ENCODE measurements around the gene ADPRM.
"Not testable (repeated sequence)": the region's sequence is repeated elsewhere in the genome, so short reads cannot be mapped to it uniquely, and the experiment has no call there.

ADPRM gene

GRCh38 chr17:10699856-10700255, 2.5 kb downstream of the ADPRM start:
- no peak for DNase-seq (ENCODE audit: low read depth in 2 of 2)

- no peak for DNase-seq (ENCODE audit: low read depth in 2 of 2)
Observed at GRCh38 chr17:10702574-10702973, 5.2 kb downstream of the ADPRM start.

GRCh38 chr17:10705727-10706126, 8.3 kb downstream of the ADPRM start:
- no peak for DNase-seq (ENCODE audit: low read depth in 2 of 2)

- DNase-seq (ENCODE audit: low read depth in 2 of 2), result no peak
Observed at GRCh38 chr17:10713318-10713717, 15.9 kb downstream of the ADPRM start.

GRCh38 chr17:10716218-10716617, 18.8 kb downstream of the ADPRM start:
- DNase-seq (ENCODE audit: low read depth in 2 of 2), result no peak

- DNase-seq (ENCODE audit: low read depth in 2 of 2), result no peak
Observed at GRCh38 chr17:10718547-10718946, 21.2 kb downstream of the ADPRM start.

- no peak for DNase-seq (ENCODE audit: low read depth in 2 of 2)
Observed at GRCh38 chr17:10724546-10725195, 27.3 kb downstream of the ADPRM start.

- no peak for DNase-seq (ENCODE audit: low read depth in 2 of 2)
Observed at GRCh38 chr17:10725262-10725661, 27.9 kb downstream of the ADPRM start.

GRCh38 chr17:10726196-10726595, 28.8 kb downstream of the ADPRM start:
- DNase-seq (ENCODE audit: low read depth in 2 of 2), result no peak

- DNase-seq (ENCODE audit: low read depth in 2 of 2), result no peak
Observed at GRCh38 chr17:10727192-10727591, 29.8 kb downstream of the ADPRM start.

- no peak for DNase-seq (ENCODE audit: low read depth in 2 of 2)
Observed at GRCh38 chr17:10728331-10728892, 31.0 kb downstream of the ADPRM start.

- peak; percentile 18 to 45 for DNase-seq (ENCODE audit: low read depth in 2 of 2)
Observed at GRCh38 chr17:10729334-10730193, 32.2 kb downstream of the ADPRM start, which contains the start of gene TMEM220. TMEM220 (minus strand) TSS chr17:10730023; CDS start chr17:10729851, 172 bp downstream.

- DNase-seq (ENCODE audit: low read depth in 2 of 2), result not testable (repeated sequence)
Observed at GRCh38 chr17:10730247-10730646, 32.9 kb downstream of the ADPRM start.

GRCh38 chr17:10731408-10731879, 34.0 kb downstream of the ADPRM start:
- no peak for DNase-seq (ENCODE audit: low read depth in 2 of 2)

GRCh38 chr17:10732121-10732520, 34.7 kb downstream of the ADPRM start:
- not testable (repeated sequence) for DNase-seq (ENCODE audit: low read depth in 2 of 2)

- no peak for DNase-seq (ENCODE audit: low read depth in 2 of 2)
Observed at GRCh38 chr17:10733666-10734065, 36.3 kb downstream of the ADPRM start.

- DNase-seq (ENCODE audit: low read depth in 2 of 2), result no peak
Observed at GRCh38 chr17:10735251-10735650, 37.9 kb downstream of the ADPRM start.

- no peak for DNase-seq (ENCODE audit: low read depth in 2 of 2)
Observed at GRCh38 chr17:10735821-10736220, 38.4 kb downstream of the ADPRM start.

GRCh38 chr17:10737168-10737622, 39.8 kb downstream of the ADPRM start:
- DNase-seq (ENCODE audit: low read depth in 2 of 2), result no peak

GRCh38 chr17:10737736-10738135, 40.3 kb downstream of the ADPRM start:
- no peak for DNase-seq (ENCODE audit: low read depth in 2 of 2)

- no peak for DNase-seq (ENCODE audit: low read depth in 2 of 2)
Observed at GRCh38 chr17:10738521-10739258, 41.3 kb downstream of the ADPRM start.

GRCh38 chr17:10739386-10739785, 42.0 kb downstream of the ADPRM start:
- DNase-seq (ENCODE audit: low read depth in 2 of 2), result no peak
